GM12864 (cell line): ENCODE results near the gene INMT.

Experiments
- DNase-seq: peaks from one replicate; pipeline ENCODE4 v3.0.0-alpha.2; 2011; ENCODE audit warnings: low read depth
- H3K4me3 ChIP-seq: 2 replicates; pipeline ENCODE4 v1.5.1; 2011; ENCODE audit warnings: mild to moderate bottlenecking, low read depth, low read length, control low read depth
- CTCF ChIP-seq: IDR thresholded peaks from 2 replicates; pipeline ENCODE4 v1.5.1; 2011; ENCODE audit warnings: low read depth, mild to moderate bottlenecking, moderate library complexity, low read length, control low read depth, inconsistent platforms; ENCODE audit errors: missing control alignments

The INMT gene

GRCh38 chr7:30733216-30733615 is 18.7 kb upstream of the INMT start:
- TF ChIP-seq CTCF, result no peak
- no peak for DNase-seq
- no peak overlapping the region for H3K4me3 ChIP-seq

GRCh38 chr7:30733691-30734090 is 18.2 kb upstream of the INMT start:
- no peak overlapping the region for H3K4me3 ChIP-seq
- no peak for DNase-seq
- TF ChIP-seq CTCF, result no peak

GRCh38 chr7:30734497-30734896 is 17.4 kb upstream of the INMT start:
- H3K4me3 ChIP-seq, result no peak overlapping the region
- no peak for DNase-seq
- no peak for TF ChIP-seq CTCF

- H3K4me3 ChIP-seq, result no peak overlapping the region
- TF ChIP-seq CTCF, result no peak
- no peak for DNase-seq
Measured at GRCh38 chr7:30735631-30736030, 16.3 kb upstream of the INMT start.

GRCh38 chr7:30736291-30736690 is 15.6 kb upstream of the INMT start:
- no peak overlapping the region for H3K4me3 ChIP-seq
- TF ChIP-seq CTCF, result no peak
- no peak for DNase-seq

- TF ChIP-seq CTCF, result no peak
- DNase-seq, result no peak
- H3K4me3 ChIP-seq, result no peak overlapping the region
Measured at GRCh38 chr7:30738026-30738915, 13.7 kb upstream of the INMT start.

- TF ChIP-seq CTCF, result no peak
- no peak overlapping the region for H3K4me3 ChIP-seq
- DNase-seq, result no peak
Measured at GRCh38 chr7:30739691-30740090, 12.2 kb upstream of the INMT start.
